Measurements from ENCODE around the gene NME2. TPM values are rescaled to one million over a fixed set of nuclear protein-coding genes. Genes with fewer than 3 reads are reported as not detected.

Gene NME2
- total RNA-seq, result 100 to 1,000 TPM; 334 to 550 (median 422) TPM
- 1,000 to 10,000 TPM in 1 of 3 donors, 100 to 1,000 TPM in 2; 607 to 1,336 (median 718) TPM for polyA plus RNA-seq
- long read RNA-seq, donor 1, transcript NME2-209 (2 exons, 789 nt), result minor isoform, 5 of 202 reads
- long read RNA-seq, donor 1, transcript NME2-202 (4 exons, 866 nt), result minor isoform, 29 of 202 reads
- long read RNA-seq, donor 1, transcript NME2-205 (5 exons, 826 nt), result major isoform, 151 of 202 reads
- long read RNA-seq, donor 1, partial matches to known transcripts, result 1 of 202 reads
- long read RNA-seq, donor 1, other reads (novel, unspliced or antisense), result 13 of 202 reads
- long read RNA-seq, donor 2, transcript NME2-202 (4 exons, 866 nt), result minor isoform, 54 of 252 reads
- long read RNA-seq, donor 2, transcript NME2-205 (5 exons, 826 nt), result major isoform, 188 of 252 reads
- long read RNA-seq, donor 2, partial matches to known transcripts, result 2 of 252 reads
- long read RNA-seq, donor 2, other reads (novel, unspliced or antisense), result 2 of 252 reads

DNA sequence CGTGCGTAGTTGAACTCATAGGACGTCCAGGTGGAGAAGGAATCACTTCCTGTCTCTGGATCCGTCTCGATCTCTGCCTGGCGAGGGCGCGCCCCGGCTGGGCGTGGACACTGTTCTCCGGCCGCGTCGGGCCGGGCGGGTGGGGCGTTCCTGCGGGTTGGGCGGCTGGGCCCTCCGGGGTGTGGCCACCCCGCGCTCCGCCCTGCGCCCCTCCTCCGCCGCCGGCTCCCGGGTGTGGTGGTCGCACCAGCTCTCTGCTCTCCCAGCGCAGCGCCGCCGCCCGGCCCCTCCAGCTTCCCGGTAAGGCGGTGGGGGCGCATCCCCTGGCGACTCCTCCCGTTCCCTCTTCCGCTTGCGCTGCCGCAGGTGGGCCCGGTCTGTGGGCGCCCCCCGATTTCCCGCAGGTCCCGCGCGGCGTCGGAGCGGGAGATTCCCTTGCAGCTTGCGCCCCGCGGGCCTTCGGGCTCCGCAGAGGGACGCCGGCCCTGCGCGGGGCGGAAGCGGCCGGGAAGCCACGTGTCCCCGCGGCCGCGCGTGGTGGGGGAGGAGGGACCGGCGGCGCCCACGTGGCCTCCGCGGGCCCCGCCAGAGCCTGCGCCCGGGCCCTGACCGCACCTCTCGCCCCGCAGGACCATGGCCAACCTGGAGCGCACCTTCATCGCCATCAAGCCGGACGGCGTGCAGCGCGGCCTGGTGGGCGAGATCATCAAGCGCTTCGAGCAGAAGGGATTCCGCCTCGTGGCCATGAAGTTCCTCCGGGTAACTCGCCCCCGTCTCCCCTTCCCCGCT lies at the start of gene NME2:
TSS of gene NME2 (plus strand) at position 214 of the 789 bp plus-strand sequence. CDS start at position 634, 420 bp downstream.
- Histone ChIP-seq H3K9me3 (no peaks in the 10 kb centered on the region), H3K36me3 (ENCODE audit: insufficient read depth in 1 of 2, low read depth in 1 of 2) (peaks cover 15 to 61% of the 10 kb centered on the region in 2 donors), H3K27me3 (ENCODE audit: insufficient read depth in 3 of 3, low read length in 2 of 3) (no peaks in the 10 kb centered on the region), H3K4me1 (peaks cover 16% of the 10 kb centered on the region), H3K27ac (peak within 1 kb of the TSS; percentile 100), H3K4me3 (peak within 1 kb of the TSS; percentile 99)
- 0% methylated on average over 58 to 98 of the region's 98 CpGs for WGBS, 3 donors
- DNase-seq, result peak; percentile 92 to 96
- TF ChIP-seq, protein P1, sequence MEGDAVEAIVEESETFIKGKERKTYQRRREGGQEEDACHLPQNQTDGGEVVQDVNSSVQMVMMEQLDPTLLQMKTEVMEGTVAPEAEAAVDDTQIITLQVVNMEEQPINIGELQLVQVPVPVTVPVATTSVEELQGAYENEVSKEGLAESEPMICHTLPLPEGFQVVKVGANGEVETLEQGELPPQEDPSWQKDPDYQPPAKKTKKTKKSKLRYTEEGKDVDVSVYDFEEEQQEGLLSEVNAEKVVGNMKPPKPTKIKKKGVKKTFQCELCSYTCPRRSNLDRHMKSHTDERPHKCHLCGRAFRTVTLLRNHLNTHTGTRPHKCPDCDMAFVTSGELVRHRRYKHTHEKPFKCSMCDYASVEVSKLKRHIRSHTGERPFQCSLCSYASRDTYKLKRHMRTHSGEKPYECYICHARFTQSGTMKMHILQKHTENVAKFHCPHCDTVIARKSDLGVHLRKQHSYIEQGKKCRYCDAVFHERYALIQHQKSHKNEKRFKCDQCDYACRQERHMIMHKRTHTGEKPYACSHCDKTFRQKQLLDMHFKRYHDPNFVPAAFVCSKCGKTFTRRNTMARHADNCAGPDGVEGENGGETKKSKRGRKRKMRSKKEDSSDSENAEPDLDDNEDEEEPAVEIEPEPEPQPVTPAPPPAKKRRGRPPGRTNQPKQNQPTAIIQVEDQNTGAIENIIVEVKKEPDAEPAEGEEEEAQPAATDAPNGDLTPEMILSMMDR (IDR thresholded peaks at IDR 0.05), result no peak
- intact Hi-C loops (cut with DNase I), result loop anchor here (1.0 to 5.0 kb wide), 2 partner anchors 13 to 164 kb away; partner anchors contain the start of gene NME1 (in 1 of the 2)
- ATAC-seq, result peak; percentile 92 to 93 (median 92)

DNA sequence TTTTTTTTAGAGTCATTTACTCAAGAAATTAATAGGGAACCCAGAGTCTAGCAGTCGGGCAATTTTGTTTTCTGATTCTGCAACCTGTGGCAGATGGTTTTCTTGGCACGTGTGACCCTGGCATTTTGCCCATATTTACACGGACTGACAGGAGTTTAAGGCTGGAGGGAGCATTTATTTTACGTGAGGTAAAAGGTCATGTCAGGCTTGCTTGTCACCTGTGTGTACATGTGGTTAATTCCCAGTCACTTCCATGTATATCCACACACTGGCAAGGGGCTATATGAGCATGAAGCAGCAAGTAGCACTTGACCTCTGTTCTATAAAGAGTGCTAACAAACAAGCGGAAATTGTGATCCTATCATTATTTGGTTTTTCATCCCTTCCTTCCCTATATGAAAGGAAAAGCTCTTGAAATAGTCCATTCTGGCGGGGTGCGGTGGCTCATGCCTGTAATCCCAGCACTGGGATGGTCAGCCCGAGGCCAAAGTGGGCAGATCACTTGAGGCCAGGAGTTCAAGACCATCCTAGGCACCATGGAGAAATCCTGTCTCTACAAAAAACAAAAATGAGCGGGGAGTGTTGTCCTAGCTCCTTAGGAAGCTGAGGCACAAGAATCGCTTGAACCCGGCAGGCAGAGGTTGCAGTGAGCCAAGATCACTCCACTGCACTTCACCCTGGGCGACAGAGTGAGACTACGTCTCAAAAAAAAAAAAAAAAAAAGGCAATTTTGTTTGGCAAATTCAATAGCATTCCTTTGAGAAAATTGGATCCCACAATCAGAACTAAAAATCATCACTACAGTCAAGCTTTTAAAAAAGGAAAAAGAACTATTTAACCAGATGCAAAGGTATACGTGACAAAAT lies 47.6 kb upstream of the NME2 start:
- peaks cover 31% of the 10 kb centered on the region for H3K4me1 ChIP-seq
- TF ChIP-seq, protein P1 (IDR thresholded peaks at IDR 0.05), result no peak
- DNase-seq (peak; percentile 34 to 82), ATAC-seq (no peak)
- H3K36me3 ChIP-seq (ENCODE audit: insufficient read depth in 1 of 2, low read depth in 1 of 2), result no peaks in the 10 kb centered on the region
- H3K27ac ChIP-seq, result peak overlapping the region; percentile 99
- 34 to 44% (median 34%) methylated on average over 14 of the region's 14 CpGs for WGBS, 3 donors
- no peaks in the 10 kb centered on the region for H3K27me3 ChIP-seq (ENCODE audit: insufficient read depth in 3 of 3, low read length in 2 of 3)
- no peaks in the 10 kb centered on the region for H3K9me3 ChIP-seq
- intact Hi-C loops (cut with DNase I), result loop anchor here (2.0 to 10.0 kb wide), 3 partner anchors 28 to 54 kb away; no protein-coding TSS in a partner anchor
- peak overlapping the region; percentile 99 for H3K4me3 ChIP-seq

DNA sequence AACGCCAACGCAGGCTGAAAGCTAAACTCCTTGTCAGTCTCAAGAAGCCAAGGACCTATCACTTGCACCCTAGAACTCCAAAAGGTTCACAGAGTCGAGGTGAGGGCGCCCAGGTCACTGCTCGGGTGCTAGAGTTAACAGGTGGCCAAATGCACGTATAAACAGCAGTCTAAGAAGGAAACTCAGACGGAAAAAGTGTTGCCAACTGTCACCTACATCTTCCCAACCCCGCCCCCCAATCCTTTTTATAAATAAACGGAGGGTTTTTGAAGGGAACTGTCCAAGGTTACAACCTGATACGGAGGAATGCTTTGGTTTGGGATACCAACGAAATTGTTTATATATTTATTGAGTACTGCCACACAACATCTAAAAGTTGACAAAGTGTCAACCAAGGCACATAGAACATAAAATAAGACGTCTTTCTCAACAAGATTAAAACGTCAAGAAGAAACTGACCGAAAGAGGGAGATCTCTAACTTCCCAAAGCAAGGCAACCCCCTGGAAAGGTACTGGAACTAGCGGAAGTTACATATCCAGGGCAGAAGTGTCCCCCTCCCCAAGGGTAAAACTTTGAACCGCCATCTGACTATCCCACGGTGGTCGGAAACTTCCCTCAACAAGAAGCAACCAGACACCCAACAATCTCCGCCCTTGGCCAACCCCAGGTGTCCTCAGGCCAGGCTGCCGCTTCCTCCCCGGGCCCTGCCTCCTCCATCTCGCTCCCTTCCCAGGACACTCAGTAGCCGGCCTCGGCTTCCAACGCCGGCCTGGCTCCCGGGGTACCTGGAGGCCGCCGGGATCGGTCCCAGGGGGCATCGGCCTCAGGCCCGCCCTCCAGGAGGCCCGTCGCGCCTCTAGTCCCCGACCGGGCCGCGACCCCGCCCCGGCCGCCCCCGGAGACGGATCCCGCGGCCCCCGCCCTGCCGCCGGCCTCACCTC lies 46.5 kb upstream of the NME2 start:
- intact Hi-C loops (cut with DNase I), result loop anchor here (2.0 to 10.0 kb wide), 5 partner anchors 29 to 55 kb away; partner anchors contain the start of gene NME1 (in 1 of the 2)
- peak; percentile 7 to 33 (median 16) for ATAC-seq
- TF ChIP-seq, protein P1 (IDR thresholded peaks at IDR 0.05), result peak; percentile 12
- peak; percentile 48 to 75 for DNase-seq
- H3K27me3 ChIP-seq (ENCODE audit: insufficient read depth in 3 of 3, low read length in 2 of 3), result no peaks in the 10 kb centered on the region
- no peaks in the 10 kb centered on the region for H3K9me3 ChIP-seq
- peak overlapping the region; percentile 99 for H3K27ac ChIP-seq
- H3K4me1 ChIP-seq, result peaks cover 31% of the 10 kb centered on the region
- WGBS, 3 donors, result 1% methylated on average over 42 to 49 of the region's 49 CpGs
- no peaks in the 10 kb centered on the region for H3K36me3 ChIP-seq (ENCODE audit: insufficient read depth in 1 of 2, low read depth in 1 of 2)
- peak overlapping the region; percentile 99 for H3K4me3 ChIP-seq
